Coronary artery (tissue), 2 donors: ENCODE data around the gene CCDC43.

Experiments used
- DNase-seq: peaks from one replicate; pipeline ENCODE4 v3.0.0-alpha.2; 2017; ENCODE audit warnings: low spot score
- H3K27ac ChIP-seq, 2 donors: fragments of 200-600 bp; sonication (generic); one replicate each; pipeline ENCODE4 v1.5.1; 2016 to 2019
- H3K4me3 ChIP-seq: fragments of 200-600 bp; sonication (generic); 2 replicates; pipeline ENCODE4 v1.5.1; 2016; ENCODE audit warnings: mild to moderate bottlenecking, moderate library complexity
- CTCF ChIP-seq: fragments of 200-600 bp; sonication (generic); IDR thresholded peaks from one replicate; pipeline ENCODE4 v1.5.1; 2019; ENCODE audit warnings: antibody characterized with exemption

The CCDC43 gene

GRCh38 chr17:44651228-44651627 is 38.3 kb downstream of the CCDC43 start:
- Histone ChIP-seq H3K4me3 (no peak overlapping the region), H3K27ac (no peak overlapping the region)
- no peak for TF ChIP-seq CTCF
- DNase-seq, result no peak

GRCh38 chr17:44648963-44649362 is 40.6 kb downstream of the CCDC43 start:
- no peak for TF ChIP-seq CTCF
- no peak overlapping the region for H3K4me3 ChIP-seq
- H3K27ac ChIP-seq, result no peak overlapping the region
- DNase-seq, result no peak

GRCh38 chr17:44647736-44648135 is 41.8 kb downstream of the CCDC43 start:
- no peak for DNase-seq
- TF ChIP-seq CTCF, result no peak
- no peak overlapping the region for H3K4me3 ChIP-seq
- H3K27ac ChIP-seq, result no peak overlapping the region

GRCh38 chr17:44646280-44646679 is 43.3 kb downstream of the CCDC43 start:
- no peak for DNase-seq
- H3K4me3 ChIP-seq, result no peak overlapping the region
- TF ChIP-seq CTCF, result no peak

GRCh38 chr17:44645341-44645740 is 44.2 kb downstream of the CCDC43 start:
- no peak for DNase-seq
- Histone ChIP-seq H3K4me3 (no peak overlapping the region), H3K27ac (no peak overlapping the region)
- no peak for TF ChIP-seq CTCF

More at GRCh38 chr17:44646280-44646679, 43.3 kb downstream of the CCDC43 start:
- H3K27ac ChIP-seq, result no peak overlapping the region

GRCh38 chr17:44642834-44643233 is 46.7 kb downstream of the CCDC43 start:
- no peak for DNase-seq
- TF ChIP-seq CTCF, result no peak
- no peak overlapping the region for H3K27ac ChIP-seq
- H3K4me3 ChIP-seq, result no peak overlapping the region

GRCh38 chr17:44637066-44637465 is 52.5 kb downstream of the CCDC43 start:
- Histone ChIP-seq H3K27ac (no peak overlapping the region), H3K4me3 (no peak overlapping the region)
- DNase-seq, result no peak
- no peak for TF ChIP-seq CTCF
